HG02642 (cell line): Measurements from ENCODE around the gene GPR153.

Experiments used
- ATAC-seq: cut with Tn5 transposase; IDR thresholded peaks from one replicate; pipeline ENCODE4 v1.9.1; 2021; ENCODE audit warnings: mild to moderate bottlenecking; ENCODE audit not compliant: unreplicated experiment, poor library complexity

Gene GPR153

GRCh38 chr1:6208723-6209660, 51.9 kb downstream of the GPR153 start:
- no peak for ATAC-seq

- ATAC-seq = no peak
Measured at GRCh38 chr1:6207921-6208320, 53.0 kb downstream of the GPR153 start.

- no peak for ATAC-seq
Measured at GRCh38 chr1:6207075-6207885, 53.6 kb downstream of the GPR153 start.

GRCh38 chr1:6206520-6206855, 54.4 kb downstream of the GPR153 start:
- no peak for ATAC-seq

DNA sequence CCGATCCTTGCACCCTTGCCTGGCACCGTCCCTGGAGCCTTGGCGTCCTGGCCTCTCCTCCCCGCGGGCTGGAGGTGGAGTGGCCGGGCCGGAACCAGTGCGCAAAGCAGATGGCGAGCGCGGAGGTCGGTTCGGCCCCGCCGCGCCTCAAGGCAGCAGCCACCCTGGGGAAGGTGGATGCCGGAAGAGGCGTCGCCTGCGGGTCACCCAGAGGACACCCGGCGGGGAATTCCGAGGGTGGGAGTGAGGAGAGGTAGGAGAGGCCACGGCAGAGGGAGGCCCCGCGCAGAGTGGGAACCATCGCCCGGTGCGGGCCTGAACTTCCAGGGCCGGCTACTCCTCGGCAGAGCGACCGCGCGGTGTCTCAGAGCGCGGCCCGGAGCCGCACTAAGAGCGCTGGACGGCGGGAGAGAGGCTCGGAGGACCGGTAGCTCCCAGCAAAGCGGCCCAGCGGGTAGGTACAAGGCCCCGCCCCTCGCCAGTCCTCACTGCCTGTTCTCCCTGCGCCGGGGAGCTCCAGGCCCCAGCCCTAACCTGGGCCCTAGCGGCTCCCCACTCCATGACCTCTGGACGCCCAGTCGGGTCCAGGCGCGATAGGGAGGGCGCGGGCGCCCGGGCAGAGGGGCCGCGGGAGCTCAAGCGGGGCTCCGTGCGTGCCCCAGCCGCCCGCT, 54.9 kb downstream of the GPR153 start, which contains the start of gene RNF207:
TSS of gene RNF207 (plus strand) at position 271 of the 671 bp plus-strand sequence. CDS start 417 bp downstream, outside the sequence.
- ATAC-seq = peak; percentile 60

DNA sequence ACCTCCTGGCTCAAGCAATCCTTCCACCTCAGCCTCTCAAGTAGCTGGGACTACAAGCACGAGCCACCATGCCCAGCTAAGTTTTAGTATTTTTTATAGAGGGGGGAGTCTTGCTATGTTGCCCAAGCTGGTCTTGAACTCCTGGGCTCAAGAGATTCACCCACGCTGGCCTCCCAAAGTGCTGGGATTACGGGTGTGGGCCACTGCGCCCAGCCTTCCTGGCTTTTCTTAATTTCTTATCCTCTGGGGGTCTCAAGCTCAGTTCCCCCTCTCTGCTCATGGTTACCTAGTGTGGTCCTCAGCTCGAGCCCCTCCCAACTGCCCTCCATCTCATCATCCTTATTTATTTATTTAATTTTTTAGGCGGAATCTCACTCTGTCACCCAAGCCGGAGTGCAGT, 58.6 kb downstream of the GPR153 start:
- ATAC-seq = no peak

- no peak for ATAC-seq
Measured at GRCh38 chr1:6200188-6200809, 60.6 kb downstream of the GPR153 start.

DNA sequence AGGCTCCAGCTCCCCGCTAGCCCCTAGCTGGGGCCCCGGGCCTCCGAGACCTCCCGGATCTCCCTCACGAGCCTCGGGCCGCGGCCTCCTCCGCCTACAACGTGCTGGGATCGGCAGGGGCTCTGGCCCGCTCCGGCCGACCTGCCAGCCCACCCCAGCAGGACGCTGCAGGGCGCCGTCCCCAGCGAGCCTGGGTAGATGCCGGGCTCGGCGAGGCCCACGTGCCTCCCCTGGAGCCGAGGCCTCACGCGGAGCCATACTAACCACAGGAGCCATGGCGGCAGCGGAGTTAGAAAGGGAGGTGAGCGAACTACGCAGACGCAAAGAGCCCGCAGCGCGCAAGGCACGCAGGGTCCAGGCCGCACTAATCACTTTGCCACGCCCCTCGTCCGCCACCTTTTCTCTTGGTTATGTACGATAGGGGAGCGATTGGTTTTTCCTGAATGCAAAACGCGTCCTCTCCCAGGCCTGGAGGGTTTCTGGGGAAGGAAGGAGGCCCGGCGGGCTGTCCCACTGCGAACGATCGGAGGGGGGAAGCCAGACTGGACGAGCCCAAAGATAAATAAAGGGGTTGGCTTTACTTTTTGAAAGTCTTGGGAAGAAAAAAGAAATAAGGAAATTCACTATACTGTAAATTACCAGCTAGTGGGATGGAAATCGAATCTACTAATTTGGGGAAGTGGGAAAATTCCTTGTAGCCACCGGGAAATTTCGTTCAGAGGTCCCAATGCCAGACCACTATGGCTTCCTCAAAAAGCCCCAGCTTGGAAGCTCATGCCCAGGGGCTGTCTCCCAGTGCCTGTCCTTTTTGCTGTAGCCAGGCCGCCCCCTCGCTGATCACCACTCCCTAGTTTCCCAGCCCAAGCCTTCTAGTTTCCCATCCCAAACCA, 61.4 kb downstream of the GPR153 start, which contains the start of gene RPL22:
TSS of gene RPL22 (minus strand) at position 298 of the 890 bp plus-strand sequence. CDS start at position 276, 22 bp downstream.
- peak; percentile 96 for ATAC-seq

DNA sequence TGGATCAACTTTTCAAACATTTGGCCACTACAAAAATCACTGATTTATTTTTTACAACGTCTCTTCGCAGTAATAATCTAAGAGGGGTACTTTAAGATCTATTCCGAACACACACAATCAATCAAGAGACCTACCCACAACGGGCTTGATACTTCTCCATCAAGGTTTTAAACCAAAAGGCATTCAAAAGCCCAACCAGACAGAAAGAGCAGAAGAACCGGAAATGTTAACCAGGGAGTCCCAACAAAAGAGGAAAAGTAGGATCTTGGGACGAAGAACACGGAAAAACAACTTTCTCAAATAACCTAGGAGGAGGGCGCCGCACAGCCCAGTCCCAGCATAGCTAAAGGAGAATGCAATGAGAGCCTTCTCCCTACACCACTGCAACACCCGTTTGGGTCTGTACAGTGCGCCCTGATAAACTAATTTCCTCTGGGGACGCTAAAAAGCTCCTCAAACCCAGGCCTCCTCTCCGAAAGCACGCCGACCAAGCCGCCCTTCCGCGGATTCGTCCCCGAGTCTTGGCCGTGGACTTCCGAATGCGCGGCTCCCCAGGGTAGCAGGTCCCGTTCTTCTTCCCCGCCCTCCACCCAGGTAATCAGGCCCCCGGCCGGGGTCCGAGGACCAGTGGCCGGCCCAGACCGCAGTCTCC, 62.1 kb downstream of the GPR153 start:
- ATAC-seq = peak; percentile 33

- no peak for ATAC-seq
Measured at GRCh38 chr1:6197746-6198427, 63.0 kb downstream of the GPR153 start.
